ENCODE data around the gene APOA4.

GRCh38 chr11:116811194-116811593 lies 11.9 kb downstream of the APOA4 start:
- TF ChIP-seq FOSL1 (IDR thresholded peaks at IDR 0.05; ENCODE audit: low read depth) (no peak), EZH2 (IDR thresholded peaks at IDR 0.05) (no peak), EZH2phosphoT487 (IDR thresholded peaks at IDR 0.05; ENCODE audit: borderline replicate concordance) (no peak), SRF (IDR thresholded peaks at IDR 0.05; ENCODE audit: low read depth) (no peak), POLR2A (IDR thresholded peaks at IDR 0.05; ENCODE audit: borderline replicate concordance, extremely low read depth, insufficient read depth, insufficient read length) (no peak), ZFX (IDR thresholded peaks at IDR 0.05) (no peak), RAD21 (IDR thresholded peaks at IDR 0.05; ENCODE audit: low read depth) (no peak), CTCF (IDR thresholded peaks at IDR 0.05 in 2 of 3, conservative IDR thresholded peaks at IDR 0.05 in 1 of 3; ENCODE audit: borderline replicate concordance in 1 of 3, insufficient read depth in 1 of 3, low read depth in 2 of 3, low read length in 2 of 3) (no peak), MAX (IDR thresholded peaks at IDR 0.05) (no peak), REST (IDR thresholded peaks at IDR 0.05; ENCODE audit: low read depth) (no peak), ZBTB33 (IDR thresholded peaks at IDR 0.05; ENCODE audit: extremely low read depth, insufficient replicate concordance, low read length) (no peak), YY1 (IDR thresholded peaks at IDR 0.05; ENCODE audit: extremely low read depth, insufficient replicate concordance, low read depth, low read length) (no peak), EGR1 (IDR thresholded peaks at IDR 0.05; ENCODE audit: low read depth) (no peak), JUND (IDR thresholded peaks at IDR 0.05) (no peak)
